IMR-90 (cell line): ENCODE measurements around the gene VAMP8. TPM values are rescaled to one million over a fixed set of nuclear protein-coding genes. Genes with fewer than 3 reads are reported as not detected.

Experiments
- ATAC-seq: fragments of 200-7000 bp; cut with Tn5 transposase; 2 replicates; pipeline ENCODE4 v1.9.1; 2020; ENCODE audit warnings: low read depth, mild to moderate bottlenecking, moderate library complexity
- BruUV-seq: library from RNA; stranded (reverse); fragments of 400-500 nt; replicated peaks from 2 replicates; lab custom pipeline; 2021; lab: Mats Ljungman, UMichigan
- CTCF ChIA-PET: fragments of 300-600 bp; formaldehyde crosslinking; extraction: SDS; loops from one replicate; lab custom pipeline; 2021; ENCODE audit warnings: antibody characterized with exemption; lab: Yijun Ruan, JAX
- POLR2A ChIA-PET: fragments of 300-600 bp; sonication (Branson Sonifier 250); formaldehyde crosslinking; loops from one replicate; lab custom pipeline; 2022; ENCODE audit warnings: antibody characterized with exemption; ENCODE audit not compliant: unreplicated experiment; lab: Charles Lee
- DNase-seq: peaks from one replicate; pipeline ENCODE4 v3.0.0; 2013
- H2AFZ ChIP-seq: replicated peaks from 2 replicates; pipeline ENCODE3; 2013; ENCODE audit warnings: low read length, mild to moderate bottlenecking; ENCODE audit not compliant: poor library complexity
- H2AK5ac ChIP-seq: 2 replicates; pipeline ENCODE4 v1.6.1; 2013; ENCODE audit warnings: low read depth, low read length, inconsistent platforms
- H2AK9ac ChIP-seq: replicated peaks from 2 replicates; pipeline ENCODE3; 2013; ENCODE audit warnings: mild to moderate bottlenecking, low read depth, low read length, moderate library complexity; ENCODE audit not compliant: poor library complexity
- H2BK120ac ChIP-seq: 2 replicates; pipeline ENCODE4 v1.6.1; 2013; ENCODE audit warnings: low read depth, low read length, inconsistent platforms
- H2BK15ac ChIP-seq: 3 replicates; pipeline ENCODE4 v1.6.1; 2013; ENCODE audit warnings: low read depth, low read length, inconsistent platforms
- H2BK20ac ChIP-seq: 2 replicates; pipeline ENCODE4 v1.6.1; 2013; ENCODE audit warnings: low read depth, mild to moderate bottlenecking, inconsistent platforms, low read length, moderate library complexity
- H2BK5ac ChIP-seq: 2 replicates; pipeline ENCODE4 v1.6.1; 2013; ENCODE audit warnings: mild to moderate bottlenecking, low read depth, low read length, inconsistent platforms; ENCODE audit not compliant: poor library complexity, severe bottlenecking
- H3K14ac ChIP-seq: replicated peaks from 2 replicates; pipeline ENCODE4 v1.6.1; 2013; ENCODE audit warnings: low read depth, low read length, inconsistent platforms
- H3K18ac ChIP-seq: 2 replicates; pipeline ENCODE4 v1.6.1; 2013; ENCODE audit warnings: low read depth, low read length, control low read depth
- H3K23ac ChIP-seq: 2 replicates; pipeline ENCODE4 v1.6.1; 2013; ENCODE audit warnings: low read depth, low read length, inconsistent platforms
- H3K27ac ChIP-seq: 2 replicates; pipeline ENCODE4 v1.5.1; 2013; ENCODE audit warnings: mild to moderate bottlenecking, control low read depth, low read length; ENCODE audit not compliant: insufficient read depth
- H3K27me3 ChIP-seq: 2 replicates; pipeline ENCODE4 v1.6.1; 2013; ENCODE audit warnings: low read length; ENCODE audit not compliant: control insufficient read depth, insufficient read depth
- H3K36me3 ChIP-seq: 2 replicates; pipeline ENCODE4 v1.6.1; 2013; ENCODE audit warnings: low read length, mixed read lengths; ENCODE audit not compliant: control insufficient read depth, insufficient read depth
- H3K4ac ChIP-seq: 2 replicates; pipeline ENCODE4 v1.6.1; 2013; ENCODE audit warnings: low read depth, low read length, inconsistent platforms
- H3K4me1 ChIP-seq: 2 replicates; pipeline ENCODE4 v1.6.1; 2013; ENCODE audit warnings: low read length, mixed read lengths; ENCODE audit not compliant: control insufficient read depth, insufficient read depth
- H3K4me2 ChIP-seq: 2 replicates; pipeline ENCODE4 v1.6.1; 2013; ENCODE audit warnings: low read depth, mild to moderate bottlenecking, control low read depth, low read length, moderate library complexity
- H3K4me3 ChIP-seq: 2 replicates; pipeline ENCODE4 v1.5.1; 2013; ENCODE audit warnings: low read depth, mild to moderate bottlenecking, control low read depth, low read length, moderate library complexity; ENCODE audit not compliant: insufficient read depth
- H3K56ac ChIP-seq: 2 replicates; pipeline ENCODE4 v1.6.1; 2013; ENCODE audit warnings: low read length, inconsistent platforms; ENCODE audit not compliant: insufficient read depth; ENCODE audit errors: extremely low read depth
- H3K79me1 ChIP-seq, 2 experiments: 2 replicates each; pipeline ENCODE4 v1.6.1; 2013; ENCODE audit warnings: low read length in 2 of 2, inconsistent platforms in 1 of 2, low read depth in 1 of 2
- H3K9ac ChIP-seq: 2 replicates; pipeline ENCODE4 v1.6.1; 2013; ENCODE audit warnings: low read depth, low read length, control low read depth
- H3K9me1 ChIP-seq: 2 replicates; pipeline ENCODE4 v1.6.1; 2013; ENCODE audit warnings: low read length, inconsistent platforms; ENCODE audit not compliant: insufficient read depth
- H3K9me3 ChIP-seq: 2 replicates; pipeline ENCODE4 v1.6.1; 2013; ENCODE audit warnings: low read length; ENCODE audit not compliant: control insufficient read depth, insufficient read depth
- H4K20me1 ChIP-seq: 2 replicates; pipeline ENCODE4 v1.6.1; 2013; ENCODE audit warnings: low read length, inconsistent platforms; ENCODE audit not compliant: insufficient read depth
- H4K5ac ChIP-seq: 2 replicates; pipeline ENCODE4 v1.6.1; 2013; ENCODE audit warnings: mild to moderate bottlenecking, low read depth, low read length, control low read depth
- H4K8ac ChIP-seq, 2 experiments: 2 replicates each; pipeline ENCODE4 v1.6.1; 2013; ENCODE audit warnings: low read depth in 2 of 2, low read length in 2 of 2, control low read depth in 1 of 2, inconsistent platforms in 1 of 2
- H4K91ac ChIP-seq: 2 replicates; pipeline ENCODE4 v1.6.1; 2013; ENCODE audit warnings: low read depth, low read length, inconsistent platforms; ENCODE audit not compliant: insufficient read depth
- BHLHE40 ChIP-seq: fragments of 150-350 bp; IDR thresholded peaks from 2 replicates; pipeline ENCODE4 v1.6.1; 2016; ENCODE audit warnings: mild to moderate bottlenecking, low read depth, low read length
- CEBPB ChIP-seq: IDR thresholded peaks from 2 replicates; pipeline ENCODE4 v1.6.1; 2012; ENCODE audit warnings: low read depth, low read length, improper control_type of control experiment
- CHD1 ChIP-seq: IDR thresholded peaks from 2 replicates; pipeline ENCODE4 v1.6.1; 2012; ENCODE audit warnings: low read depth, low read length, improper control_type of control experiment
- FOS ChIP-seq: fragments of 150-350 bp; IDR thresholded peaks from 2 replicates; pipeline ENCODE4 v1.6.1; 2016; ENCODE audit warnings: low read depth, low read length
- MAFK ChIP-seq: IDR thresholded peaks from 2 replicates; pipeline ENCODE4 v1.6.1; 2012; ENCODE audit warnings: low read depth, low read length, improper control_type of control experiment
- MAZ ChIP-seq: IDR thresholded peaks from 2 replicates; pipeline ENCODE4 v1.6.1; 2012; ENCODE audit warnings: low read depth, mild to moderate bottlenecking, low read length, improper control_type of control experiment, moderate library complexity, borderline replicate concordance
- MXI1 ChIP-seq: IDR thresholded peaks from 2 replicates; pipeline ENCODE4 v1.6.1; 2012; ENCODE audit warnings: low read depth, mild to moderate bottlenecking, low read length, moderate library complexity, borderline replicate concordance
- NFE2L2 ChIP-seq: fragments of 150-350 bp; IDR thresholded peaks from 2 replicates; pipeline ENCODE4 v1.6.1; 2016; ENCODE audit warnings: low read depth, mild to moderate bottlenecking, low read length
- POLR2A ChIP-seq: IDR thresholded peaks from 2 replicates; pipeline ENCODE4 v1.6.1; 2012; ENCODE audit warnings: mild to moderate bottlenecking, low read depth, low read length
- RAD21 ChIP-seq: IDR thresholded peaks from 2 replicates; pipeline ENCODE4 v1.6.1; 2012; ENCODE audit warnings: low read length, improper control_type of control experiment
- RCOR1 ChIP-seq: IDR thresholded peaks from 2 replicates; pipeline ENCODE4 v1.6.1; 2012; ENCODE audit warnings: mild to moderate bottlenecking, low read length, improper control_type of control experiment; ENCODE audit not compliant: insufficient replicate concordance
- RFX5 ChIP-seq: IDR thresholded peaks from 2 replicates; pipeline ENCODE4 v1.8.0; 2012; ENCODE audit warnings: low read depth, mild to moderate bottlenecking, low read length, moderate library complexity
- SMC3 ChIP-seq: fragments of 150-350 bp; IDR thresholded peaks from 2 replicates; pipeline ENCODE4 v1.6.1; 2016; ENCODE audit warnings: low read depth, mild to moderate bottlenecking, antibody characterized with exemption, low read length, moderate library complexity
- WGBS, 2 experiments: methylation state at CpG; one replicate each; pipeline versions ENCODE4 v1.1.5 to v1.1.7; 2013; ENCODE audit warnings: missing lambda C conversion rate in 2 of 2; ENCODE audit not compliant: insufficient read length in 1 of 2; ENCODE audit errors: extremely low coverage in 2 of 2; 5-methylcytosine and 5-hydroxymethylcytosine counted together
- dilution Hi-C: fragments of 300-500 bp; cut with HindIII; formaldehyde crosslinking; loops from one replicate; pipeline ENCODE4 v1.14.3; 2018; ENCODE audit warnings: low sequenced_read_pairs; ENCODE audit not compliant: unreplicated experiment
- in situ Hi-C: fragments of 300-500 bp; cut with MboI; formaldehyde crosslinking; loops from 3 replicates; pipeline ENCODE4 v1.14.3; 2019; ENCODE audit warnings: low sequenced_read_pairs, inconsistent platforms, mixed read lengths
- intact Hi-C: fragments of 100-400 bp; cut with micrococcal nuclease; formaldehyde crosslinking; loops from 2 replicates; pipeline ENCODE4 v1.10.0; 2022
- polyA plus RNA-seq, 3 experiments: library from polyadenylated mRNA; depleted of rRNA; stranded (reverse); fragments of >200 nt; gene quantifications; 2 replicates each; pipeline ENCODE4 v1.2.3, GENCODE V29; 2012; ENCODE audit warnings: low replicate concordance in 1 of 3
- total RNA-seq: library from RNA; depleted of rRNA; stranded (reverse); fragments of >200 nt; gene quantifications from 2 replicates; pipeline ENCODE4 v1.2.3, GENCODE V29; 2012
- TF ChIP-seq, protein P1 (sequence below): conservative IDR thresholded peaks from 2 replicates; pipeline ENCODE4 v1.5.1; 2012; ENCODE audit warnings: mild to moderate bottlenecking, low read depth, low read length, improper control_type of control experiment
- TF ChIP-seq, protein P2 (sequence below): fragments of 150-350 bp; IDR thresholded peaks from 2 replicates; pipeline ENCODE4 v1.6.1; 2016; ENCODE audit warnings: low read depth, mild to moderate bottlenecking, low read length, moderate library complexity, borderline replicate concordance
- TF ChIP-seq, protein P3 (sequence below): fragments of 150-350 bp; IDR thresholded peaks from 2 replicates; pipeline ENCODE4 v1.6.1; 2017; ENCODE audit warnings: mild to moderate bottlenecking, antibody characterized with exemption, low read length, low read depth

Gene VAMP8
- total and polyA plus RNA-seq, 2 of the 4 experiments (the other 2 are of a cell fraction): 0.90 to 1.9 TPM

DNA sequence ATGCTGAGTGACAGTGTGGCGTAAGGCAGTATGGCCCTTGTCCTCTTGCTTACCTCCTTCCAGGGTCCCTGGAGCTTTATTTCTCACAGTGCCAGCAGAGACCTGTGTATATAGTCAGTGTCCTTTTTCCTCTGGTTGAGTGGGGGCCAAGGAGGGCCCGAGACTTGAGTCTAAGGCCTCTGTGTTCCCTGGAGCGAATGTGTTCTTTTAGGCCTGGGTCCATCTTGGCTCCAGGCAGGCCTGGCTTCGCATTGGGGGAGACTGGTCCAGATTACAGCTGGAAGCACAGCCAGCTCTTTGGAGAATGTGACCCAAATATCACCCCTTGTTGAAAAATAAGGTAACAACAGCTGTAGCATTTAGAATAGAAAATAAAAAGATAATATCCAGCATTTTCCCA, 11.8 kb downstream of the VAMP8 start:
- Histone ChIP-seq H2BK120ac (no peak overlapping the region), H3K23ac (peak overlapping the region; percentile 41; the same call in 1 of the 2 replicates), H3K79me1 (peaks cover 20 to 76% of the 10 kb centered on the region in 2 experiments), H3K9me3 (no peaks in the 10 kb centered on the region), H2BK15ac (no peak overlapping the region), H4K20me1 (peaks cover 7% of the 10 kb centered on the region; the same call in 1 of the 2 replicates), H4K91ac (no peak overlapping the region), H3K4me3 (no peak overlapping the region), H3K56ac (no peak overlapping the region), H3K9me1 (peaks cover 34% of the 10 kb centered on the region), H2AK5ac (no peak overlapping the region), H4K8ac (no peak overlapping the region), H3K36me3 (no peaks in the 10 kb centered on the region), H3K18ac (no peak overlapping the region), H2BK20ac (no peak overlapping the region), H3K9ac (no peak overlapping the region), H3K14ac (no peak overlapping the region), H4K5ac (no peak overlapping the region), H3K27ac (no peak overlapping the region; the same call in 1 of the 2 replicates), H3K4me1 (peaks cover 34% of the 10 kb centered on the region), H3K4ac (0 out of 2 replicates have a peak overlapping the region, but pooled peaks have one; percentile 1), H2BK5ac (no peak overlapping the region), H3K4me2 (no peak overlapping the region), H2AK9ac (no peak overlapping the region), H3K27me3 (no peaks in the 10 kb centered on the region), H2AFZ (no peak overlapping the region)
- intact Hi-C loops (no loop called here), dilution Hi-C loops (no loop called here), in situ Hi-C loops (no loop called here)
- DNase-seq (no peak), ATAC-seq (no peak)
- ChIA-PET CTCF (no interaction called here), POLR2A (interaction anchor here (0.6 kb wide), 1 partner anchor 22 kb away, joined by 3 read pairs; no protein-coding TSS in a partner anchor)
- no peak for TF ChIP-seq MAFK
- TF ChIP-seq, protein P1, sequence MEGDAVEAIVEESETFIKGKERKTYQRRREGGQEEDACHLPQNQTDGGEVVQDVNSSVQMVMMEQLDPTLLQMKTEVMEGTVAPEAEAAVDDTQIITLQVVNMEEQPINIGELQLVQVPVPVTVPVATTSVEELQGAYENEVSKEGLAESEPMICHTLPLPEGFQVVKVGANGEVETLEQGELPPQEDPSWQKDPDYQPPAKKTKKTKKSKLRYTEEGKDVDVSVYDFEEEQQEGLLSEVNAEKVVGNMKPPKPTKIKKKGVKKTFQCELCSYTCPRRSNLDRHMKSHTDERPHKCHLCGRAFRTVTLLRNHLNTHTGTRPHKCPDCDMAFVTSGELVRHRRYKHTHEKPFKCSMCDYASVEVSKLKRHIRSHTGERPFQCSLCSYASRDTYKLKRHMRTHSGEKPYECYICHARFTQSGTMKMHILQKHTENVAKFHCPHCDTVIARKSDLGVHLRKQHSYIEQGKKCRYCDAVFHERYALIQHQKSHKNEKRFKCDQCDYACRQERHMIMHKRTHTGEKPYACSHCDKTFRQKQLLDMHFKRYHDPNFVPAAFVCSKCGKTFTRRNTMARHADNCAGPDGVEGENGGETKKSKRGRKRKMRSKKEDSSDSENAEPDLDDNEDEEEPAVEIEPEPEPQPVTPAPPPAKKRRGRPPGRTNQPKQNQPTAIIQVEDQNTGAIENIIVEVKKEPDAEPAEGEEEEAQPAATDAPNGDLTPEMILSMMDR: no peak
- TF ChIP-seq, protein P2, sequence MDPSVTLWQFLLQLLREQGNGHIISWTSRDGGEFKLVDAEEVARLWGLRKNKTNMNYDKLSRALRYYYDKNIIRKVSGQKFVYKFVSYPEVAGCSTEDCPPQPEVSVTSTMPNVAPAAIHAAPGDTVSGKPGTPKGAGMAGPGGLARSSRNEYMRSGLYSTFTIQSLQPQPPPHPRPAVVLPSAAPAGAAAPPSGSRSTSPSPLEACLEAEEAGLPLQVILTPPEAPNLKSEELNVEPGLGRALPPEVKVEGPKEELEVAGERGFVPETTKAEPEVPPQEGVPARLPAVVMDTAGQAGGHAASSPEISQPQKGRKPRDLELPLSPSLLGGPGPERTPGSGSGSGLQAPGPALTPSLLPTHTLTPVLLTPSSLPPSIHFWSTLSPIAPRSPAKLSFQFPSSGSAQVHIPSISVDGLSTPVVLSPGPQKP: no peak
- no peak for TF ChIP-seq MXI1
- no peak for TF ChIP-seq RCOR1
- TF ChIP-seq CEBPB: no peak
- TF ChIP-seq FOS: no peak
- no peak for TF ChIP-seq MAZ
- TF ChIP-seq, protein P3, sequence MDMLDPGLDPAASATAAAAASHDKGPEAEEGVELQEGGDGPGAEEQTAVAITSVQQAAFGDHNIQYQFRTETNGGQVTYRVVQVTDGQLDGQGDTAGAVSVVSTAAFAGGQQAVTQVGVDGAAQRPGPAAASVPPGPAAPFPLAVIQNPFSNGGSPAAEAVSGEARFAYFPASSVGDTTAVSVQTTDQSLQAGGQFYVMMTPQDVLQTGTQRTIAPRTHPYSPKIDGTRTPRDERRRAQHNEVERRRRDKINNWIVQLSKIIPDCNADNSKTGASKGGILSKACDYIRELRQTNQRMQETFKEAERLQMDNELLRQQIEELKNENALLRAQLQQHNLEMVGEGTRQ: no peak
- no peak for TF ChIP-seq BHLHE40
- TF ChIP-seq RFX5: no peak
- no peak for TF ChIP-seq CHD1
- no peak for TF ChIP-seq NFE2L2
- no peak for TF ChIP-seq SMC3
- TF ChIP-seq RAD21: no peak
- no peak for TF ChIP-seq POLR2A
- 90% methylated on average over 2 of the region's 4 CpGs; no CpG with 5 or more reads in 1 of the 2 experiments for WGBS, 2 experiments
- no TSS peak for BruUV-seq
